Large intestine (tissue), 3 donors: ENCODE data around the gene CDCA8. TPM values are rescaled to one million over a fixed set of nuclear protein-coding genes. Genes with fewer than 3 reads are reported as not detected.

ENCODE experiments used
- DNase-seq, 2 donors: peaks; one replicate each; pipeline versions ENCODE4 v3.0.0 to v3.0.0-alpha.2; 2013
- H3K27ac ChIP-seq: one replicate; pipeline ENCODE4 v1.5.1; 2013; ENCODE audit warnings: low read length
- H3K27me3 ChIP-seq: 2 replicates; pipeline ENCODE4 v1.6.1; 2013; ENCODE audit warnings: low read length; ENCODE audit not compliant: control insufficient read depth, insufficient read depth
- H3K36me3 ChIP-seq: 2 replicates; pipeline ENCODE4 v1.6.1; 2013; ENCODE audit warnings: low read length; ENCODE audit not compliant: control insufficient read depth, insufficient read depth
- H3K4me1 ChIP-seq: one replicate; pipeline ENCODE4 v1.6.1; 2013; ENCODE audit warnings: low read length; ENCODE audit not compliant: control insufficient read depth, insufficient read depth
- H3K4me3 ChIP-seq: one replicate; pipeline ENCODE4 v1.5.1; 2013; ENCODE audit warnings: low read length
- H3K9me3 ChIP-seq: one replicate; pipeline ENCODE4 v1.6.1; 2013; ENCODE audit warnings: mild to moderate bottlenecking, low read depth, low read length, moderate library complexity; ENCODE audit not compliant: control insufficient read depth
- WGBS: methylation state at CpG from one replicate; pipeline ENCODE4 v1.1.5; 2013; ENCODE audit warnings: low lambda C conversion rate; ENCODE audit not compliant: insufficient coverage; 5-methylcytosine and 5-hydroxymethylcytosine counted together
- polyA plus RNA-seq: library from polyadenylated mRNA; unstranded; fragments of 120-200 nt; gene quantifications from one replicate; pipeline ENCODE4 v1.2.1, GENCODE V29; 2013

The CDCA8 gene
- polyA plus RNA-seq, 1 donor: 10.1 TPM

DNA sequence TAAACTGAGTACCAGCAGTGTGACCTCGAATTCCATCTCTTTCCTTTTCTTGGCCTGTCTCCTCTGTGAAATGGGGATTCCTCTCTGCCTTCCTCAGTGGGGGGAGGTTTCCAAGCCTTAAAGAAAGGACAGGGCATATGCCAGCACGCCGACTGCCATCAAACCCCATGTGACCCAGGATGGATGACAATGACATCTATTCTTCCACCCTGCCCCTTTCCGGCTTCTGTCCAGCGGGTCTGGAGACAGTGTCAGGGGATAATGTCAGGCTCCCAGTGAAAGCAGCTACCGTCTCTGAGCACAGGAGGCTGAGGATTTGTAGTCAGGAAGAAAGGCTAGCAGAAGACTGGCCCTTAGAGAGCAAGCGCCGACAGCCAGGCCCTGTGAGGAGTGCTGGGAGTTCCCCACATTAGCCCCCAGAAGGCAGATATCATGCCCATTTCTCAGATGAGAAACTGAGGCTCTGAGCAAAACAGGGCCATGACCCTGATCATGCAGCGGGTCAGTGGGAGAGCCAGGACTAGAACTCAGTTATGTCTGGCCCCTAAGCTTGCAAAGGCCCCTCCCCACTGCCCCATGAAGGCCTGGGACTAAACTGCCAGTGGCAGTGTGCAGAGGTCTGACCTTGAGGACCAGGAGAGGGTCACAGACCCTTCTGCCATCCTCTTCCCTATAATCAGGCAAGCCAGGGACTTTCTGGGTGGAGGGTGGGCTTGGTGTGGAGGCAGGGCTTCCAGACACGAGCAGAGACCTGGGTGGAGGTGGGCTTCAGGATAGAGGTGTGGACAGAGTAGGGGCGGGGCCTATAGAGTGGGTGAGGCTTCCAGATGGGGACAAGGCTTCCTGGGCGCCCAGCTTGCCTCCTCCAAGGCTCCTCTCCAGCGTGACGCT lies 30.1 kb downstream of the CDCA8 start:
- Histone ChIP-seq H3K4me3 (no peak overlapping the region), H3K36me3 (no peaks in the 10 kb centered on the region), H3K9me3 (no peaks in the 10 kb centered on the region), H3K4me1 (no peaks in the 10 kb centered on the region), H3K27ac (no peak overlapping the region), H3K27me3 (no peaks in the 10 kb centered on the region)
- DNase-seq: no peak
- WGBS: 40% methylated on average over 1 of the region's 14 CpGs

DNA sequence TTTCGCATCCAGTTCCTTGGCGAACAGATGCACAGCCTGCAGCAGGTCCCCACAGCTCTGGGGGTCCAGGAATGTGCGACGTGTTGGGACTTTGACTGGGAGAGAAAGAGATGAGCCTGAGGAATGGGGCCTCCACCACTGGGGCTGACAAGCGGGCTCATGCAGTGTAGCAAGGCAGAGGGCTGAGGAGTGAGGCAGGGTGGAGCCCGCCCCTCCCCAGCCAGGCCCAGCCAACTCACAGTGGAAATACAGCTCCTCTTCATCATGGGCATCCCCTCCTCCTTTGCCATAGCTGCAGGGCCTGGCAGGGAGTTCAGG lies 30.7 kb downstream of the CDCA8 start:
- Histone ChIP-seq H3K9me3 (no peaks in the 10 kb centered on the region), H3K27me3 (no peaks in the 10 kb centered on the region), H3K4me3 (no peak overlapping the region), H3K27ac (no peak overlapping the region), H3K4me1 (no peaks in the 10 kb centered on the region), H3K36me3 (no peaks in the 10 kb centered on the region)
- WGBS: no CpG with 5 or more reads among the region's 6 CpGs
- no peak for DNase-seq

DNA sequence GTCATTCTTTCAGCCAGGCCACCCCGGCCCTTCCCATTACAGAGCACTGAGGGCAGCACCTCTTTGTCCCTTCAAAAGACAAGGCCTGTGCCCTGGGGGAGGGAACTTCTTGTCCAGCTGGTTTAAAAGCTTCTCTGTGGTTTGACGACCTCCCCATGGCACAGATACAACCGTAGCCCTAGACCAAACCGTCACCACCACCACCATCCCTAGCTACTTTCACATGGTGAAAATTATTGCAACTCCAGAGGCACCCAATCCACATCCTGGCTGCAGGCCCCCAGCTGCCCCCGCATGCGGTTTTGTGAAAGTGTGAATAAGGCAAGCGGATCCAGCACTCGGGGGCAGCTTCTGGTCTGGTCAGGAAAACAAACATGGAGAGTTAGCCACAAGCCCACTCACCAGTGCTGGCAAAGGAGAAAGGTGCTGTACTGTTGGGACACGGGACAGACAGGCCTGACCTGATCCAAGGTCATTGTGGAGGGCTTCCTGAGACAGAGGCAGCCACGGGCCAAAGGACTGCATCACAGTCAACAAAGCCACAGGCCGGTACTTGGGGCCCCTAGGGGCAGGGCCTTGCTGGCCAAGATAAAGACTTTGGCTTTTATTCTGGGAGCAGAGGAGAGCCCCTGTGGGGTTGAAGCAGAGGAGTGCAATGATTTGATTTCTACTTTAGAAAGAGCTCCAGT lies 31.2 kb downstream of the CDCA8 start:
- Histone ChIP-seq H3K27ac (no peak overlapping the region), H3K4me3 (no peak overlapping the region), H3K27me3 (no peaks in the 10 kb centered on the region), H3K4me1 (no peaks in the 10 kb centered on the region), H3K9me3 (no peaks in the 10 kb centered on the region), H3K36me3 (no peaks in the 10 kb centered on the region)
- DNase-seq: no peak
- WGBS: no CpG with 5 or more reads among the region's 11 CpGs

DNA sequence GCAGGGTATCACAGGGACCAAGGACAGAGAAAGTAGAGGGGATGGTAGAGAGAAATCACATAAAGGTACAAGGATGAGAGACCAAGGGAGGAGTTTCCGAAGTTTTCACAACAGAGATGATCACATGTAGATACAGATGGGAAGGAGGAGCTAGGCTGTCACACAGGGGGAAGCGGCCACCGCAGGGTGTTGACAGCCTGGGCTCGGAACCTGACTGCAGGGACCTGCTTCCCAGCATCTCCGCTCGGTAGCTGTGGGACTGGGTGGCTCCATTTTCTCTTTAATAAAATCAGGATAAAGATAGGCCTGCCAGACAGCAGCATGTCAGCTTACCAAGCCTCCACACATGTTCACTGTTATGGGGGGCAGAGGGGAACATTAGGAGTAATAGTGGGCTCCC lies 32.3 kb downstream of the CDCA8 start:
- no CpG with 5 or more reads among the region's 6 CpGs for WGBS
- H3K27ac ChIP-seq: no peak overlapping the region
- no peaks in the 10 kb centered on the region for H3K4me1 ChIP-seq

DNA sequence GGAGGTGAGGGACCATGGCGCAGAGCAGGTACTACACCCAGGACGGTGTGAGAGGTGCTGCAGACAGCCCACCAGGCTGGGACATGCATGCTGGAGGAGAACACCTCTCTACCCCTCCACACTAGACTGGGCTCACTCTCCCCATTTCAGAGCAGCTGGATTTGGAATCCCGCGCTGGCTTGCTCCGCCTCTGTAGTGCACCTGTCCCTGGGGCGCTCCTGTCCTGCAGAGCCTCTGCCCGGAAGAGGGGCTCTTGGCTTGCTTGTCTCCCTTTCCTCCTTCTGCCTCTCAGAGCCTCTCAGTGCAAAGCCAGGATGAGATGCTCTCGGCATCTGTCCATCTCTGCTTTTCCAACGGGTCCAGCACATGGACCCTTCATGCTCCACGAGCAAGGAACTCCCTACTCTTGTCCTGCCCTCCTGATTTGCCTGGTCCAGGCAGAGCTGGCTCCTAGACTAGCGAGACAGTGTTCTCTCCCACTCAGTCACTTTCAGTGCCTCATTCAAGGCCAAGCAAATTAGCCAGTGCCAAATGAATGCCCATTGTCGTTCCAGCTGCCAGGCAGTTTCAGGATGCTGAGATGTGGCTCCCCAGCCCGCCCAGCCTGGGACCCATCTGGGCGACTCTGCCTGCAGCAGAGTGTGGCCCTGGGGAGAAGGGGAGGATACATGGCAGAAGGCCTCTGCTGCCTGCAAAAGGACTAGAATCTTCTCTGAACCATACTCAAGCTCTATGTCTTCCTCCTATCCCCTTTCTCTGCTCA lies 33.7 kb downstream of the CDCA8 start:
- WGBS: no CpG with 5 or more reads among the region's 14 CpGs
- no peaks in the 10 kb centered on the region for H3K27me3 ChIP-seq
- H3K9me3 ChIP-seq: no peaks in the 10 kb centered on the region
- DNase-seq: no peak
- no peak overlapping the region for H3K4me3 ChIP-seq
- H3K27ac ChIP-seq: no peak overlapping the region
- H3K4me1 ChIP-seq: no peaks in the 10 kb centered on the region
- H3K36me3 ChIP-seq: no peaks in the 10 kb centered on the region

More for the DNA sequence above, 32.3 kb downstream of the CDCA8 start:
- Histone ChIP-seq H3K36me3 (no peaks in the 10 kb centered on the region), H3K9me3 (no peaks in the 10 kb centered on the region), H3K27me3 (no peaks in the 10 kb centered on the region), H3K4me3 (no peak overlapping the region)
- no peak for DNase-seq

DNA sequence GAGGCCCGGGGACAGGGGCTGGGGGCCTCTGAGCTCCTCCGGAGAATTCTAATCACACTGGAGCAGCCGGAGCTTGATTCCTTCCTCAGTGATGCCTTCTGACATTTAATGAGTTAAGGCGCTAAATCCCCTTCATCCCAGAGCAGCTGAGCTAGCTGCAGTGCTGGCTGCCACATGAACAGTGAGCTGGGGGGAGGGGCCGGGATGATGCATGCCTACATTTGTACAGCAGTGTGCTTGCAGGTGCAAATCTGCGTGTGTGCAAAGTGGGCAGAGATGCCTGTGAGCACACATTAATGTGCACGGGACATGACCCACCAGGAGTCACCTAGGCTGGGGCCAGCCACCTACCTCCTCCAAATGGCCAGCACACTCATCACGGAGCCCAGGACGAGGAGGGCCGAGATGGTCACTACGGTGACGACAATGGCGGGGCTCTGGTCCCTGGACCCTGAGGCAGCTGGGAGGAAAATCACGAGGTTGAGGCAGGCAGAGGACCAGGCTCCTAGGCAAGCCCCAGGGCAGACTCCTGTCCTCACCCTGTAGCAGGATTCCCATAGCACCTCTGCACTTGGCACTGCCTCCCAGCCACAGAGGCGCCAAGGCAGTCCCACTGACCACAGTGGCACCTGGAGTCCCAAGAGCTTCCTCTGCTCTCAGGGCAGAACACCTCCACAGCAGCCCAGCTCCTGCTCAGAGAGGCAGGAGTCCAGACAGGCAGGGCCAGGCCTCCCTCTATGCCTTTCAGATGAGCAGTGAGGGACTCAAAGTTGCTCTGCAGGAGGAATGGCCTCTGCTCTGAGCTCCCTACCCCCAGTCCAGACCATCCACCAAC lies 34.7 kb downstream of the CDCA8 start:
- no CpG with 5 or more reads among the region's 15 CpGs for WGBS
- H3K4me3 ChIP-seq: no peak overlapping the region

DNA sequence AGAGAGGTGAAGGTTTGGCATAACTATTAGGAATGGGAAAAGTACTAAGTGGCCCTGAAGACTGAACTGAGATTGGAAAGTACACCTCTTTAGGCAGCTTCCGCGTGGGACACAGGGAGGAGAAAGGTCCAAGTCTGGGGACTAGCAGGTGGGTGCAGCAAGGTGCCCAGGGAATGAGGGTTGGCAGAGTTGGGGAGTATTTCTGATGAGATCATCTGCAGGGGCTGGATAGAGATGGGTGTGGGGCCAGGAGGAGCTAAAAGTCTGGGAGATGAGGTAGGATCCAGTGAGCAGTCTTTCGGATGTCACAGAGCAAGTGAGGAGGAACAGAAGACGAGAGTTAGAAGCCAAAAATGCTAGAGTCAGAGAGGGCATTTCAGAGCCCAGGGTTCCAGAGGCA lies 36.1 kb downstream of the CDCA8 start:
- no peak for DNase-seq
- Histone ChIP-seq H3K27me3 (no peaks in the 10 kb centered on the region), H3K36me3 (no peaks in the 10 kb centered on the region), H3K27ac (no peak overlapping the region), H3K4me3 (no peak overlapping the region), H3K9me3 (no peaks in the 10 kb centered on the region), H3K4me1 (no peaks in the 10 kb centered on the region)
- WGBS: no CpG with 5 or more reads among the region's 4 CpGs

More for the DNA sequence above, 34.7 kb downstream of the CDCA8 start:
- Histone ChIP-seq H3K27me3 (no peaks in the 10 kb centered on the region), H3K27ac (no peak overlapping the region), H3K36me3 (no peaks in the 10 kb centered on the region), H3K4me1 (no peaks in the 10 kb centered on the region), H3K9me3 (no peaks in the 10 kb centered on the region)
- DNase-seq: no peak

DNA sequence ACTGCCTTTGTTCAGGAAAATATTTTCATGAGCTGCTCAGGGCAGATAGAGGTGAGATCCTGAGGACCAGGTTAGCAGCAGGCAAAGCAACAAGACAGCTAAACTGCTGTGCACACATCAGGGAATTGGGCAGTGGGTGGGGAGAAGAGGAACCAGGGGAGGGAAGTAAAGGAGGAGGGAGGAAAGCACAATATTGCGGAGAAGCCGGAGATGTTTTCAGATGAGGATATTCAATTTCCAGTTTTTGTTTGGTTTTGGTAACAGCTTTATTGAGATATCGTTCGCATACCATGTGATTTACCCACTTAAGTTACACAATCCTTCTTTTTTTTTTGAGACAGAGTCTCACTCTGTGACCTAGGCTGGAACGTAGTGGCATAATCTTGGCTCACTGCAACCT lies 38.1 kb downstream of the CDCA8 start:
- no peak overlapping the region for H3K27ac ChIP-seq
- peaks cover 6% of the 10 kb centered on the region for H3K4me1 ChIP-seq
- 92% methylated on average over 2 of the region's 5 CpGs for WGBS
- no peak overlapping the region for H3K4me3 ChIP-seq
- H3K36me3 ChIP-seq: no peaks in the 10 kb centered on the region
- H3K9me3 ChIP-seq: no peaks in the 10 kb centered on the region
- no peak for DNase-seq
- peaks cover 5% of the 10 kb centered on the region for H3K27me3 ChIP-seq

DNA sequence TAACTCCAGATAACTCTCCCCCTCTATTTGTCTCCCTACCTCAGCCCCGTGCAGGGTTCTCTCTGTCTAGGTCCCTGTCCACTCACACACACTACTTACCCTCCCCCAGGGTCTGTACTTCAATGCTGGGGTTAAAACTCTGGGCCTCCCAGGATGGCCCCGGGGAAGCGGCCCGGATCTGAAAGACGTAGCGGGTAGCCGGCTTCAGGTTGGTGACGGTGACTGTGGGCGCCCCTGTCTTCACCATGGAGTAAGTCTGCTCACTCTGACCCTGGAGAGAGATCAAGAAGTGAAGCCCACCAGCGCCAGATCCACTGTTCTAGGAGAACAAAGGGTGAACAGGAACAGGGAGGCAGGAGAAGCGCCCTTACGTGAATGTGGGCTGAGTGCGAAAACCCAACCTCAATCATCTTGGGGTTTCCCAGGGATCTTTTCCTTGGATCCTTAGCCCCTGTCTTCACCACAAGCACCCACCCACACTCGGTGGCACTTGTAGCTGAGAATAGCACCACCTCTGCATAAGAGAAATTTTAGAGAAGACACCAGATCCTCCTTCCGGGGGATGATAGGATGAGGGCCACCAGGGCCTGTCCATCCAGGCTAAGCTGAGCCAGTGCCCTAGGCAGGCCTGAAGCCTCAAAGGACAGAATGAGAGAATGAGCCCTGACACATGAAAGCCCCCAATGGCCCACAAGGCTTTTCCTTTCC lies 39.1 kb downstream of the CDCA8 start:
- peaks cover 6% of the 10 kb centered on the region for H3K4me1 ChIP-seq
- no peak for DNase-seq
- H3K36me3 ChIP-seq: no peaks in the 10 kb centered on the region
- no peak overlapping the region for H3K4me3 ChIP-seq
- no peaks in the 10 kb centered on the region for H3K9me3 ChIP-seq
- WGBS: no CpG with 5 or more reads among the region's 15 CpGs
- no peak overlapping the region for H3K27ac ChIP-seq
- H3K27me3 ChIP-seq: peaks cover 6% of the 10 kb centered on the region
